GM19238 (cell line): Measurements from ENCODE around the gene SLC25A39.
"Not testable (repeated sequence)": the region's sequence is repeated elsewhere in the genome, so short reads cannot be mapped to it uniquely, and the experiment has no call there.

ENCODE experiments used
- DNase-seq: peaks from one replicate; pipeline ENCODE4 v3.0.0; 2011; ENCODE audit warnings: low spot score; ENCODE audit not compliant: insufficient read length

The SLC25A39 gene

GRCh38 chr17:44324571-44325275 is at the start of gene SLC25A39:
Gene SLC25A39, minus strand, starts transcription at chr17:44324823. Its CDS starts 1,261 bp downstream, at chr17:44323562.
- peak; percentile 84 for DNase-seq

- DNase-seq: no peak
These were observed 47.4 kb upstream of the SLC25A39 start for GRCh38 chr17:44372036-44372435.

DNA sequence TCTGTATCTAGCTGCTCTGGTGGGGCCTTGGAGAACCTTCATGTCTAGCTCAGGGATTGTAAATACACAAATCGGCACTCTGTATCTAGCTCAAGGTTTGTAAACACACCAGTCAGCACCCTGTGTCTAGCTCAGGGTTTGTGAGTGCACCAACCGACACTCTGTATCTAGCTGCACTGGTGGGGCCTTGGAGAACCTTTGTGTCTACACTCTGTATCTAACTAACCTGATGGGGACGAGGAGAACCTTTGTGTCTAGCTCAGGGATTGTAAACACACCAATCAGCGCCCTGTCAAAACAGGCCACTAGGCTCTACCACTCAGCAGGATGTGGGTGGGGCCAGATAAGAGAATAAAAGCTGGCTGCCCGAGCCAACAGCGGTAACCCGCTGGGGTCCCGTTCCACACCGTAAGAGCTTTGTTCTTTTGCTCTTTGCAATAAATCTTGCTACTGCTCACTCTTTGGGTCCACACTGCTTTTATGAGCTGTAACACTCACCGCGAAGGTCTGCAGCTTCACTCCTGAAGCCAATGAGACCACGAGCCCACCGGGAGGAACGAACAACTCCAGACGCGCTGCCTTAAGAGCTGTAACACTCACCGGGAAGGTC is 44.9 kb upstream of the SLC25A39 start:
- DNase-seq: not testable (repeated sequence)

GRCh38 chr17:44368391-44369243 is 44.0 kb upstream of the SLC25A39 start:
- DNase-seq: not testable (repeated sequence)

- no peak for DNase-seq
These were observed 42.8 kb upstream of the SLC25A39 start for GRCh38 chr17:44367231-44367979.

- DNase-seq: not testable (repeated sequence)
These were observed 40.4 kb upstream of the SLC25A39 start for GRCh38 chr17:44365051-44365450.

- peak; percentile 86 for DNase-seq
These were observed 39.1 kb upstream of the SLC25A39 start, which contains the start of gene FAM171A2 for GRCh38 chr17:44363613-44364159. Gene FAM171A2, minus strand, starts transcription at chr17:44363853. Its CDS starts 139 bp downstream, at chr17:44363714.

- DNase-seq: peak; percentile 60
These were observed 38.5 kb upstream of the SLC25A39 start for GRCh38 chr17:44362949-44363612.

- no peak for DNase-seq
These were observed 37.9 kb upstream of the SLC25A39 start for GRCh38 chr17:44362459-44362948.

DNA sequence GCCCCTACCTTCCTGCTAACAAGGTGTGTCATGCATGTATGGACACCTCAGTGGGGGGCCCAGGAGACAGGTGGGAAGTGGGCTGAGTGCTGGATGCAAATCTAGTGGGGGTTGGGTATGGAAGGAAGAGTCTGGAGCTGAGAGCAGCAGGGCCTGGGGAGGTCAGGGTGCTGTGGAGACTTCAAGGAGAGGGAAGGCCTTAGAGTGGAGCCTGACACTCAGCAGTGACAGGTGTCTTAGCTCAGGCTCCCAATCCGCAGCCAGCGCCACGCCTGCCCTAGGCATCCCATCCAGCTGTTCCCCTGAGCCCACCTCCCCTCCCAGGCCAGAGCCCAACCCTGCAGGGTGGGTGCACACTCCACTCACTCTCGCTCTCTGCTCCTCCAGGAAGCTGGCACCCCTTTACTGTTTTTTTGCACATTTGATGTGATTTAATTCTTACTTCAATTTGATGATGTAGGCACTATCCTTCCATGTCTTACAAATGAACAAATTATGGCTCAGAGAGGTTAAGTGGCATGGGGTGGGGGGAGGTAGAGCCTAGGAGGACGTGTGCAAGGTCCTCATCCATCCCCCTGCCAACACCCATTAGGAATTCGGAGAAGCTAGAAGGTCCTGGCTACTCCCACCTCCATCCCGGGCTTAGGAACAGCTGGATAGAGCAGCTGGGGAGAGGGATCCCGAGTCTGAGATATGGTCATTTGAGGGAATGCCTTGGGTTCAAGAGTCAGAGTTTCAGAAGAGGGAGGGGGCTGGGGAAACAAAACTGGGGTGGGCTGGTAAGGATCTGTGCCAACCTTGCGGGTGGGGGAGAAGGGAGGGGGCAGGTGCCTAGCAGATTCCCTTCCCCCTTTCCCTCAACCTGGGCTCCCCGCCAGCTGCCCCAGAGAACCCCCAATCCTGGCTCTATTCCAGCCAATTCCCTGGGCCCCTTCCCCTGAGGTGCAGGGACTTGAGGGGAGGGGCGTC is 37.0 kb upstream of the SLC25A39 start:
- DNase-seq: no peak

GRCh38 chr17:44360826-44361225 is 36.2 kb upstream of the SLC25A39 start:
- no peak for DNase-seq

- DNase-seq: no peak
These were observed 35.5 kb upstream of the SLC25A39 start for GRCh38 chr17:44360144-44360533.

- no peak for DNase-seq
These were observed 35.0 kb upstream of the SLC25A39 start for GRCh38 chr17:44359458-44360143.

DNA sequence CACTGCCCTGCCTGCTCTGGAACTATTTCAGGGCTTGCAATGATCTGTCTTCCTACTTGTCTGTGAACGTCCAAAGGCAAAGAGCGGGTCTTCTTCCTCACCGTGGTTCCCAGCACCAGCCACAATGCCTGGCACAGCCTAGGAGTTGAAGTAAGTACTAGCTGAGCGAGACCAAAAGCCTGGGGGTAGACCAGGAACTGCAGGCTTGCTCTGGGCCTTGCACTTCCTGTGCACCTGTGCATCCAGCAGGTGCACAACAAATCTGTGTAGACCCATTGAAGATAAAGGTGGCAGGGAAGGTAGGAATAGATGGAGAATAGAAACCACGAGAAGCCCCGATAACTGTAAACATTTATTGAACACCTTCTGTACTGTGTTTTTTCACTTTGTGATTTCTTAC is 34.4 kb upstream of the SLC25A39 start:
- DNase-seq: no peak

DNA sequence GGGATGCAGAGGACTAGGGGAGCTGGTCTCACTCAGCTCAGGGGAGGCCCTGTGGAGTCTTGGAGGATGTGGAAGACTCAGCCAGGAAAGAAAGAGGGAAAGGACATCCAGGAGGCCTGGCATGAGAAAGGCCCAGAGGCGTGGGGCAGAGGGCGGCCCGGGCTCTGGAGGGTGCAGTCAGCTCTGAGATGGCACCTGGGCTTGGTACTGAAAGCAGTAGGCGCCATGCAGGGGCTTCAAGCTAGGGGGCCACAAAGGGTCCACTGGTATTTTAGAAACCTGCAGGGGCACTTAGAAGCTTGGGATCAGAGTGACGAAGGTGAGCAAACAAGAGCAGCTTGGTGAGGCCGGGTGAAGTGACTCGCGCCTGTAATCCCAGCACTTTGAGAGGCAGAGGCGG is 33.4 kb upstream of the SLC25A39 start:
- DNase-seq: no peak

- DNase-seq: no peak
These were observed 31.6 kb upstream of the SLC25A39 start for GRCh38 chr17:44356241-44356640.

- no peak for DNase-seq
These were observed 31.0 kb upstream of the SLC25A39 start for GRCh38 chr17:44355642-44356099.
